ENCODE measurements around the gene CORO2B.

CORO2B gene

GRCh38 chr15:68629519-68630210 is 50.9 kb downstream of the CORO2B start:
- no peak for DNase-seq (ENCODE audit: low read depth)

- no peak for DNase-seq (ENCODE audit: low read depth)
Observed at GRCh38 chr15:68630211-68630555, 51.4 kb downstream of the CORO2B start.

GRCh38 chr15:68630836-68631235 is 52.0 kb downstream of the CORO2B start:
- no peak for DNase-seq (ENCODE audit: low read depth)

GRCh38 chr15:68631601-68632051 is 52.8 kb downstream of the CORO2B start:
- no peak for DNase-seq (ENCODE audit: low read depth)

- no peak for DNase-seq (ENCODE audit: low read depth)
Observed at GRCh38 chr15:68632101-68632500, 53.3 kb downstream of the CORO2B start.

GRCh38 chr15:68633231-68634121 is 54.7 kb downstream of the CORO2B start:
- DNase-seq (ENCODE audit: low read depth): no peak

- DNase-seq (ENCODE audit: low read depth): no peak
Observed at GRCh38 chr15:68634122-68634482, 55.3 kb downstream of the CORO2B start.

- no peak for DNase-seq (ENCODE audit: low read depth)
Observed at GRCh38 chr15:68634531-68634930, 55.7 kb downstream of the CORO2B start.

- no peak for DNase-seq (ENCODE audit: low read depth)
Observed at GRCh38 chr15:68635141-68635540, 56.3 kb downstream of the CORO2B start.

GRCh38 chr15:68636256-68636655 is 57.5 kb downstream of the CORO2B start:
- DNase-seq (ENCODE audit: low read depth): no peak

GRCh38 chr15:68637767-68638404 is 59.1 kb downstream of the CORO2B start:
- DNase-seq (ENCODE audit: low read depth): no peak

- no peak for DNase-seq (ENCODE audit: low read depth)
Observed at GRCh38 chr15:68638953-68639515, 60.2 kb downstream of the CORO2B start.

GRCh38 chr15:68639926-68640600 is 61.3 kb downstream of the CORO2B start:
- no peak for DNase-seq (ENCODE audit: low read depth)

GRCh38 chr15:68640791-68641331 is 62.1 kb downstream of the CORO2B start:
- DNase-seq (ENCODE audit: low read depth): no peak

- DNase-seq (ENCODE audit: low read depth): no peak
Observed at GRCh38 chr15:68641376-68641775, 62.6 kb downstream of the CORO2B start.

- DNase-seq (ENCODE audit: low read depth): no peak
Observed at GRCh38 chr15:68642491-68642845, 63.7 kb downstream of the CORO2B start.

GRCh38 chr15:68643216-68643830 is 64.5 kb downstream of the CORO2B start:
- no peak for DNase-seq (ENCODE audit: low read depth)

- DNase-seq (ENCODE audit: low read depth): no peak
Observed at GRCh38 chr15:68644083-68644904, 65.5 kb downstream of the CORO2B start.

- no peak for DNase-seq (ENCODE audit: low read depth)
Observed at GRCh38 chr15:68644996-68645395, 66.2 kb downstream of the CORO2B start.

- no peak for DNase-seq (ENCODE audit: low read depth)
Observed at GRCh38 chr15:68646156-68646555, 67.4 kb downstream of the CORO2B start.

GRCh38 chr15:68646696-68647095 is 67.9 kb downstream of the CORO2B start:
- DNase-seq (ENCODE audit: low read depth): no peak

All from HS-5 (cell line).